22Rv1 (cell line): ENCODE measurements around the gene PTPRE.

Experiments
- CTCF ChIP-seq: fragments of 450-650 bp; IDR thresholded peaks from 2 replicates; pipeline ENCODE4 v1.5.1; 2017; ENCODE audit warnings: mild to moderate bottlenecking
- ZFX ChIP-seq: fragments of 450-650 bp; IDR thresholded peaks from 2 replicates; pipeline ENCODE4 v1.6.1; 2017; ENCODE audit warnings: antibody characterized with exemption, borderline replicate concordance

- TF ChIP-seq CTCF (no peak), ZFX (no peak)
These were observed 115.6 kb downstream of the PTPRE start for GRCh38 chr10:128022261-128023196.
